Naive B cell (primary cell): Measurements from ENCODE around the gene RAD51B. TPM values are rescaled to one million over a fixed set of nuclear protein-coding genes. Genes with fewer than 3 reads are reported as not detected.

Experiments
- ATAC-seq, 2 donors: fragments of 150-1000 bp; cut with Tn5 transposase; 2 replicates each; pipeline ENCODE4 v1.10.0; 2021; ENCODE audit warnings: low read depth in 2 of 2, mild to moderate bottlenecking in 2 of 2, moderate library complexity in 2 of 2
- DNase-seq: peaks from one replicate; pipeline ENCODE4 v3.0.0; 2022
- H3K27ac Mint-ChIP-seq, 6 donors: one replicate each; pipeline ENCODE4 v1.8.0; 2020 to 2022; ENCODE audit warnings: mild to moderate bottlenecking in 6 of 6, mixed read lengths in 6 of 6, moderate library complexity in 5 of 6, inconsistent platforms in 2 of 6
- H3K27me3 Mint-ChIP-seq, 3 donors: one replicate each; pipeline ENCODE4 v1.8.0; 2021 to 2022; ENCODE audit warnings: mixed read lengths in 3 of 3, mild to moderate bottlenecking in 1 of 3
- H3K36me3 Mint-ChIP-seq, 2 donors: one replicate each; pipeline ENCODE4 v1.8.0; 2020 to 2022; ENCODE audit warnings: mixed read lengths in 2 of 2, inconsistent platforms in 1 of 2, mild to moderate bottlenecking in 1 of 2
- H3K4me1 Mint-ChIP-seq, 3 donors: one replicate each; pipeline ENCODE4 v1.8.0; 2020 to 2022; ENCODE audit warnings: mixed read lengths in 3 of 3, inconsistent platforms in 1 of 3, mild to moderate bottlenecking in 1 of 3, moderate library complexity in 1 of 3
- H3K4me3 Mint-ChIP-seq, 8 donors: one replicate each; pipeline ENCODE4 v1.8.0; 2020 to 2022; ENCODE audit warnings: mild to moderate bottlenecking in 8 of 8, mixed read lengths in 8 of 8, moderate library complexity in 8 of 8, inconsistent platforms in 2 of 8
- H3K9me3 Mint-ChIP-seq, 7 donors: one replicate each; pipeline ENCODE4 v1.8.0; 2020 to 2022; ENCODE audit warnings: mixed read lengths in 7 of 7, mild to moderate bottlenecking in 5 of 7, inconsistent platforms in 2 of 7, moderate library complexity in 1 of 7
- polyA plus RNA-seq, 6 donors: library from polyadenylated mRNA; unstranded; fragments of 300-500 nt; fragmentation: Illumina TruSeq; gene quantifications; one replicate each; pipeline ENCODE4 v1.2.3, GENCODE V29; 2021; ENCODE audit warnings: low read depth in 6 of 6

Gene RAD51B
- polyA plus RNA-seq, 6 donors from 2014 or later, result 27.4 to 37.2 (median 31.8) TPM

GRCh38 chr14:68273413-68273812 lies 453.8 kb downstream of the RAD51B start:
- H3K9me3 Mint-ChIP-seq, result peaks cover 0 to 5% (median 0%) of the 10 kb centered on the region in 7 donors
- DNase-seq, result no peak
- H3K4me3 Mint-ChIP-seq, result peak overlapping the region in 3 of 8 donors; percentile 22 to 29 (median 29)
- H3K27me3 Mint-ChIP-seq, result no peaks in the 10 kb centered on the region
- no peak for ATAC-seq
- peaks cover 0 to 8% of the 10 kb centered on the region in 2 donors for H3K36me3 Mint-ChIP-seq
- H3K4me1 Mint-ChIP-seq, result peaks cover 83 to 93% (median 90%) of the 10 kb centered on the region in 3 donors
- H3K27ac Mint-ChIP-seq, result peak overlapping the region; percentile 37 to 98 (median 76)

GRCh38 chr14:68274725-68275124 lies 455.1 kb downstream of the RAD51B start:
- H3K27me3 Mint-ChIP-seq, result no peaks in the 10 kb centered on the region
- ATAC-seq, result peak; percentile 34 to 41
- H3K27ac Mint-ChIP-seq, result peak overlapping the region; percentile 94 to 98 (median 97)
- peak overlapping the region in 7 of 8 donors; percentile 2 to 83 (median 64) for H3K4me3 Mint-ChIP-seq
- H3K9me3 Mint-ChIP-seq, result peaks cover 0 to 2% (median 0%) of the 10 kb centered on the region in 7 donors
- H3K36me3 Mint-ChIP-seq, result peaks cover 0 to 3% of the 10 kb centered on the region in 2 donors
- H3K4me1 Mint-ChIP-seq, result peaks cover 81 to 91% (median 87%) of the 10 kb centered on the region in 3 donors
- DNase-seq, result no peak

DNA sequence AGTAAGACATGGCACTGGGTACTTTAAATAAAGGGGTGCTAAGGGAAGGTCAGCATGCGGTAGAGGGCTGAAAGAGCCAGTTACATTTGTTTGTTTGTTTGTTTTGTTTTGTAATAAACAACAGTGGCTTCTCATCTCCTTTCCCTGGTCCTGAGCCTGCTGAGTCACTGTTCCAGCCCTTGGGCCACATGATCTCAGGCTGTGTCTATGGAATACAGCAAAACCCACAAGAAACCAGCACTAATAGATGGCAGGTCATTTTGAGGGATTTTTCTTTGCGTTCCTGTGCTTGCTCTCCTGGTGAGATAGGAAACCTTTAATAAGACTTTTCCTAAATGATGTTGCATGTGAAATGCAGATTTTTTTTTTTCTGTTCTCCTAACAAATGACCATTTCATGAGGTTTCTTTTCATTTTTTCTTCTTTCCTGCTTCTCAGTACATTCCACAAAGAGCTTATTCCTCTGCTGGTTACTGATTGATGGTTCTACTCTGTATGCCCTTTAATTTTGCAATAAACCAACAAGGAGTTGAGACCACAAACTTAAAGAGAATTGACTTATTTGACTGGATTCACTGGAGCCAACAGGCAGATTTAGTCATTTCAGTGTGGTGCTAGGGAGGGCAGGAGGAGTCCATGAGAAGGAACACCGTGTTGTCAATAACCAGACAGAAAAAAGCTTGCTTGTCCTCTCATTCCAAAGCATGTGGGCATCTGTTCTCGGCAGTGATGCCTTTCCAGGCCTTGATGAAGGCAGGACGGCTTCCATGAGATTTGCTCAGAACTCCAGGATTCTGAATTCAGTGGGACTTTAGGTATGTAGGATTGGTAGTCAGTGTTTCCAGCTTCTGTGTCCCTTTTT lies 459.2 kb downstream of the RAD51B start:
- peaks cover 88 to 98% (median 97%) of the 10 kb centered on the region in 3 donors for H3K4me1 Mint-ChIP-seq
- H3K4me3 Mint-ChIP-seq, result peak overlapping the region; percentile 78 to 94 (median 84)
- H3K36me3 Mint-ChIP-seq, result no peaks in the 10 kb centered on the region
- H3K27me3 Mint-ChIP-seq, result no peaks in the 10 kb centered on the region
- H3K27ac Mint-ChIP-seq, result peak overlapping the region; percentile 93 to 99 (median 98)
- no peaks in the 10 kb centered on the region for H3K9me3 Mint-ChIP-seq
- no peak for ATAC-seq
- no peak for DNase-seq

DNA sequence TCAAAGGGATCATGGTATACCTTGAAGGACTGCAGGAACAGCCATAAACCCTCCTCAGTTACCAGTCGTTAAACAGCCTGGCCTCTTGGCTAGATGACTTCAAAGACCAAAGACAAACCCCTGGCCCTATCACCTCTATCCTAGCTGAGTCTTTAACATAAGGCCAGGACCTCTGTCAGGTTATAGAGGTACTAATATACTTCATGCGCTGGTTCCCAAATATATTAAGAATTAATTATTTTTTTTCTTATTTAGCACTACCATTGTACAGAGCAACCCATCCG lies 459.8 kb downstream of the RAD51B start:
- ATAC-seq (no peak), DNase-seq (no peak)
- Mint-ChIP-seq H3K4me3 (peak overlapping the region; percentile 78 to 94 (median 84)), H3K4me1 (peaks cover 85 to 98% (median 96%) of the 10 kb centered on the region in 3 donors), H3K36me3 (no peaks in the 10 kb centered on the region), H3K9me3 (no peaks in the 10 kb centered on the region), H3K27me3 (no peaks in the 10 kb centered on the region), H3K27ac (peak overlapping the region; percentile 97 to 99 (median 98))

DNA sequence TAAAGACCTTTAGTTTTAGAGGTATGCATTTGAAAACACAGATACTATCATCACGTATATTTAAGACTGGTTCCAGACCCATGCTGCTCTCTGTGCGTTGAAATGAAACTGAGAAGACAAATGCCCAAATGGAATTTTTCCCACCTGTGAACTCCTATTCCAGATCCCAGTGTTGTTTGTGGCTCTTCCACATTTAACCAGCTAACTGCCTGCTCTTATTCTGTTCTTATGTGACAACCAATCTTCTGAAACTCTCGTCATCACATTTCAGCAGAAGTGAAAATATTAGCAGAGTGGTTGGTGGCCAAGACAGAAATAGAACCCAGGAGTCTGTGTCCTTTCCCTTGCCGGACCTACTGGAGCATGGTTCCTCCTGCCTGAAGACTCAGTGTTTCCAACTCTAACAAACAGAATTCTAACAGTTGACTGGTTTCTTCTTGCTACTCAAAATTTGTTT lies 460.2 kb downstream of the RAD51B start:
- peak overlapping the region; percentile 78 to 94 (median 84) for H3K4me3 Mint-ChIP-seq
- H3K27ac Mint-ChIP-seq, result peak overlapping the region; percentile 97 to 99 (median 99)
- peak; percentile 83 for DNase-seq
- no peaks in the 10 kb centered on the region for H3K36me3 Mint-ChIP-seq
- no peaks in the 10 kb centered on the region for H3K27me3 Mint-ChIP-seq
- no peaks in the 10 kb centered on the region for H3K9me3 Mint-ChIP-seq
- ATAC-seq, result peak; percentile 59 to 69
- H3K4me1 Mint-ChIP-seq, result peaks cover 84 to 98% (median 96%) of the 10 kb centered on the region in 3 donors

GRCh38 chr14:68281497-68281896 lies 461.9 kb downstream of the RAD51B start:
- Mint-ChIP-seq H3K9me3 (peaks cover 0 to 1% (median 0%) of the 10 kb centered on the region in 7 donors), H3K27ac (peak overlapping the region; percentile 98 to 99 (median 99)), H3K36me3 (no peaks in the 10 kb centered on the region), H3K27me3 (no peaks in the 10 kb centered on the region), H3K4me3 (peak overlapping the region in 5 of 8 donors; percentile 9 to 94 (median 50)), H3K4me1 (peaks cover 79 to 98% (median 96%) of the 10 kb centered on the region in 3 donors)
- DNase-seq (no peak), ATAC-seq (no peak)

GRCh38 chr14:68282479-68283377 lies 463.1 kb downstream of the RAD51B start:
- peak; percentile 59 for DNase-seq
- no peaks in the 10 kb centered on the region for H3K36me3 Mint-ChIP-seq
- H3K9me3 Mint-ChIP-seq, result peaks cover 0 to 1% (median 0%) of the 10 kb centered on the region in 7 donors
- no peaks in the 10 kb centered on the region for H3K27me3 Mint-ChIP-seq
- peak overlapping the region; percentile 36 to 94 (median 71) for H3K4me3 Mint-ChIP-seq
- peaks cover 80 to 98% (median 96%) of the 10 kb centered on the region in 3 donors for H3K4me1 Mint-ChIP-seq
- H3K27ac Mint-ChIP-seq, result peak overlapping the region; percentile 98 to 99 (median 99)
- peak; percentile 57 to 64 for ATAC-seq

GRCh38 chr14:68283378-68284123 lies 464.0 kb downstream of the RAD51B start:
- H3K27me3 Mint-ChIP-seq, result no peaks in the 10 kb centered on the region

DNA sequence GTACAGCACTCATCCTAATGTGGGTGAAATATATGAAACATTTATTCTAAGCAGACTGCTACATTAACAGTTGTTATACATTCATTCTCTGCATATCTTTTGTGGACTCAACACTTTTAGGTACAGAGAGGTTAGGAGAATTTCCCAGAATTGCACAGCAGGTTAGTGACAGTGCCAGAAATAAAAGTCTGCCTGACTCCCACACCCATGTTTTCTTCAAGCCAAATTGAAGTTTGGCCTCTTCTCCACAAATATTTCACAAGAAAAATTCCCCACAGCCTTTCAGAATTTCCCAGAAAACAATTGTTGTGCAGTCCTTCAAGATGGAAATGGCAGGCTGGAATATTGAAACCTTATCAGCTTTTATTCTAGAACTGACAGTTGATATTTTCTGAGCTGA lies 464.8 kb downstream of the RAD51B start:
- no peaks in the 10 kb centered on the region for H3K27me3 Mint-ChIP-seq
- peaks cover 0 to 1% (median 0%) of the 10 kb centered on the region in 7 donors for H3K9me3 Mint-ChIP-seq
- peak overlapping the region in 5 of 8 donors; percentile 36 to 94 (median 67) for H3K4me3 Mint-ChIP-seq
- no peaks in the 10 kb centered on the region for H3K36me3 Mint-ChIP-seq
- H3K27ac Mint-ChIP-seq, result peak overlapping the region; percentile 96 to 99 (median 99)
- H3K4me1 Mint-ChIP-seq, result peaks cover 70 to 88% (median 87%) of the 10 kb centered on the region in 3 donors
- no peak for ATAC-seq
- DNase-seq, result no peak

More at GRCh38 chr14:68283378-68284123, 464.0 kb downstream of the RAD51B start:
- H3K9me3 Mint-ChIP-seq, result peaks cover 0 to 1% (median 0%) of the 10 kb centered on the region in 7 donors
- no peaks in the 10 kb centered on the region for H3K36me3 Mint-ChIP-seq
- peaks cover 78 to 94% (median 92%) of the 10 kb centered on the region in 3 donors for H3K4me1 Mint-ChIP-seq
- peak; percentile 70 for ATAC-seq
- DNase-seq, result peak; percentile 78
- H3K4me3 Mint-ChIP-seq, result peak overlapping the region; percentile 36 to 94 (median 71)
- peak overlapping the region; percentile 98 to 99 (median 99) for H3K27ac Mint-ChIP-seq

DNA sequence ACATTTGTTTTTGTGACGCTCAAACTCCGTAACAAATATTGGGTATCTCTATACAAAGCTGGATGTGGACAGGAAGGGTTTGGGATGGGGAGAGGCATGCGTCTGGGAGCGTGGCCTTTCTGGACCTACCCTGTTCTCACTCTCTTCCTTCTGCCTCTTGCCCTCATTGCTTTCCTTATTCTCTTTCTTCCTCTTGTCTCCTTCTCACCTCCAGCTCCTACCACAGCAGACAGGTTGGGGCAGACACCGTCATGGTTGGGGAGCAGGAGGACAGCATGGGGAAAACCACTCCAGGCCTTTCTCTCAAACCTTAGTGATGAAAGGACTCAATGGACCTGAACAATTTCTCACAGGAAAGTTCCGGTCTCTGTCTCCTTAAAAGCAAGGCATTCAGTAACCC lies 465.3 kb downstream of the RAD51B start:
- H3K4me3 Mint-ChIP-seq, result peak overlapping the region in 7 of 8 donors; percentile 16 to 94 (median 67)
- ATAC-seq, result no peak
- no peaks in the 10 kb centered on the region for H3K27me3 Mint-ChIP-seq
- peak overlapping the region; percentile 96 to 99 (median 98) for H3K27ac Mint-ChIP-seq
- H3K36me3 Mint-ChIP-seq, result no peaks in the 10 kb centered on the region
- peaks cover 71 to 90% (median 85%) of the 10 kb centered on the region in 3 donors for H3K4me1 Mint-ChIP-seq
- peaks cover 0 to 1% (median 0%) of the 10 kb centered on the region in 7 donors for H3K9me3 Mint-ChIP-seq
- no peak for DNase-seq

DNA sequence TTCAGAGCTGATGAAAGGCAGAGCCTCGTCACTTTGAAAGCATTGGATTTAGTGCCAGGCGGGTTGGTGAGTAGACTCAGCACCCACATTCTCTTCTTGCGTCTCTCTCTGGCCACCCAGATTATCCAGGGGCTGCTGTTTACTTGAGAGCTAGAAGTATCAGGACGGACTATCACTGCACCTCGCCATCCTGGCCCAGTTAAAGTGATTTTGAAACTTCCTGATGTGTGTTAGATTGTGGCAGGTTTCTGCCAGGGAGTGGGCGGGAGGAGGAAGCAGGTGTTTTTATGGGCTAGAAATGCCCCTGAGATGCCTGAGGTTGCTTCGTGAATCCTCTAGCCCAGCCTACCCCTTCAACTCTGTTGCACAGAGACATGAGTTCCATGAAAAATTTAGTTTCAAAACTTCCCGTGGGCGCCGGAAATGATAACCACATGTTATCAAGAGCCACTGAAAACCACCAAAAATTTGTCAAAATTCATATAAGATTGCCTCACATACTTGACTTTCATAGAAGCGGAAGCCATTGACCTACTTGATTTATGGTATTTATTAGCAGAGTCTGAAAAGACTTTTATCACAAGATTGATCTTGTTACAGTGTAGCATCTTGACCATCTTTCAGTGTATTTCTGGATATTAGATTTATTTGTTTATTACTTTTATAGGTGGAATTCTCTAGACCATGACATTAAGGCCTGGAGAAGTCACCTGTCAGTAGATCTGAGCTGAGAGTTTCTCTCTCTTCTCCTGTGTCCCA lies 466.0 kb downstream of the RAD51B start:
- H3K27ac Mint-ChIP-seq, result peak overlapping the region; percentile 96 to 99 (median 98)
- H3K4me3 Mint-ChIP-seq, result peak overlapping the region; percentile 26 to 94 (median 71)
- no peaks in the 10 kb centered on the region for H3K27me3 Mint-ChIP-seq
- DNase-seq (peak; percentile 72), ATAC-seq (peak; percentile 42 to 57)
- peaks cover 0 to 1% (median 0%) of the 10 kb centered on the region in 7 donors for H3K9me3 Mint-ChIP-seq
- H3K4me1 Mint-ChIP-seq, result peaks cover 65 to 82% (median 78%) of the 10 kb centered on the region in 3 donors
- no peaks in the 10 kb centered on the region for H3K36me3 Mint-ChIP-seq

- no peak for ATAC-seq
- Mint-ChIP-seq H3K36me3 (no peaks in the 10 kb centered on the region), H3K9me3 (peaks cover 0 to 1% (median 0%) of the 10 kb centered on the region in 7 donors), H3K4me3 (peak overlapping the region in 5 of 8 donors; percentile 35 to 94 (median 77)), H3K27me3 (no peaks in the 10 kb centered on the region), H3K4me1 (peaks cover 57 to 77% (median 71%) of the 10 kb centered on the region in 3 donors), H3K27ac (peak overlapping the region; percentile 86 to 99 (median 97))
- DNase-seq, result no peak
These were observed 467.1 kb downstream of the RAD51B start for GRCh38 chr14:68286667-68287066.
